Peyer's patch (tissue), 4 donors: ENCODE data around the gene BSN.

Experiments used
- CTCF ChIP-seq, 6 experiments: fragments of 450-650 bp in 4 of 6; fragments of 200-600 bp in 2 of 6; sonication (generic) in 1 of 6; IDR thresholded peaks; one replicate each; pipeline ENCODE4 v1.5.1; 2017 to 2019; ENCODE audit warnings: antibody characterized with exemption in 6 of 6, mild to moderate bottlenecking in 3 of 6, moderate library complexity in 1 of 6
- POLR2A ChIP-seq, 2 donors: fragments of 450-650 bp; IDR thresholded peaks; one replicate each; pipeline ENCODE4 v1.5.1; 2017; ENCODE audit warnings: antibody characterized with exemption in 2 of 2, mild to moderate bottlenecking in 2 of 2, moderate library complexity in 2 of 2

GRCh38 chr3:49646236-49646635, 92.0 kb downstream of the BSN start:
- TF ChIP-seq POLR2A (IDR thresholded peaks at IDR 0.05): no peak
- TF ChIP-seq CTCF (IDR thresholded peaks at IDR 0.05): no peak
